WI38 (cell line): ENCODE results near the gene DARS1.

Experiments
- H3K4me3 ChIP-seq: 2 replicates; pipeline ENCODE4 v1.5.1; 2011; ENCODE audit warnings: low read depth, mild to moderate bottlenecking, control low read depth, low read length
- CTCF ChIP-seq: IDR thresholded peaks from 2 replicates; pipeline ENCODE4 v1.5.1; 2012; ENCODE audit warnings: low read depth, mild to moderate bottlenecking, control low read depth, low read length

Gene DARS1

GRCh38 chr2:136008205-136008865 lies 22.9 kb upstream of the DARS1 start:
- TF ChIP-seq CTCF: no peak
- no peak overlapping the region for H3K4me3 ChIP-seq

GRCh38 chr2:136006658-136007057 lies 21.2 kb upstream of the DARS1 start:
- no peak overlapping the region for H3K4me3 ChIP-seq
- TF ChIP-seq CTCF: no peak

GRCh38 chr2:136005462-136006196 lies 20.2 kb upstream of the DARS1 start:
- TF ChIP-seq CTCF: no peak

GRCh38 chr2:136004965-136005364 lies 19.5 kb upstream of the DARS1 start:
- H3K4me3 ChIP-seq: no peak overlapping the region
- no peak for TF ChIP-seq CTCF

More at GRCh38 chr2:136005462-136006196, 20.2 kb upstream of the DARS1 start:
- H3K4me3 ChIP-seq: no peak overlapping the region

GRCh38 chr2:136001131-136001530 lies 15.7 kb upstream of the DARS1 start:
- no peak overlapping the region for H3K4me3 ChIP-seq
- TF ChIP-seq CTCF: no peak

GRCh38 chr2:136000502-136000901 lies 15.1 kb upstream of the DARS1 start:
- TF ChIP-seq CTCF: no peak
- H3K4me3 ChIP-seq: no peak overlapping the region

GRCh38 chr2:135999899-136000298 lies 14.5 kb upstream of the DARS1 start:
- no peak for TF ChIP-seq CTCF
- H3K4me3 ChIP-seq: no peak overlapping the region
